ENCODE data around the gene NCOA7.

NCOA7 gene

DNA sequence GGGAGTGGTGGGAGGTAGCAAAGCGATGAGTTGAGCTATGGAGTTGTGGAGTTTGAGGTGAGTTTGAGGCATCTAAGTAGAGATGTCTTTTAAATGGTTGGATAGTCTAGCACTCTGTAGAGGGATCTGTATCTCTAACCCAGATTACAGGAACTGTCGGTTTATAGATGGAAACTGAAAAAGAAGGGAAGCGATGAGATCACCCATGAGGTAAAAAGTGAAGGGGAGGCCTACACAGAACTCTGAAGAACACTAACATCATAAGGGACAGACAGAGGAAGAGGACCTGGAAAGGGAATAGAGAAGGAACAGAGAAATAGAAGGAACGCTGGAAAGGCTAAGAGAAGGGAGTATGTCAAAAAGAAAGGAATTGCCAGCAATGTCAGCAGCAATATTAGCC lies 168.3 kb downstream of the NCOA7 start:
- in situ Hi-C loops (cut with MboI; ENCODE audit: low sequenced_read_pairs) = loop anchor here (5.0 kb wide), 1 partner anchor 167 kb away; the partner anchor contains the start of gene NCOA7

DNA sequence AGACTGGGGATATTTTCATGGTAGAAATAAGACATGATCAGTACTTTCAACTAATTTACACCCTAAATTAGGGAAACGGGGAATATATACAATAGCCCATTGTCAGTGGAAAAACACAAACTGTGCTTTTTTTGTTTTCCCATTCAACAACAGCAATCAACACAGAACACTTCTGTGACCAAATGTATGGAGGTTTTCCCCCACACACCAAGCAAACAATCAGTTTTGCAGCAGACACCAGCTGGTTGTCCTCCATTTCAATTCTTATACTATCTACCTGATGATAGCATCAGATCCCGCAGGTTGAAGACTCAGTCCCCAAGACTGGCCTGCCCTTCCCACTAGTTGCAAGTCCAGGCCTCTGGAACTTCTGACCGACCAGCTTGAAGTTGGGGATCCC lies 170.4 kb downstream of the NCOA7 start:
- in situ Hi-C loops (cut with MboI; ENCODE audit: low sequenced_read_pairs) = no loop called here

DNA sequence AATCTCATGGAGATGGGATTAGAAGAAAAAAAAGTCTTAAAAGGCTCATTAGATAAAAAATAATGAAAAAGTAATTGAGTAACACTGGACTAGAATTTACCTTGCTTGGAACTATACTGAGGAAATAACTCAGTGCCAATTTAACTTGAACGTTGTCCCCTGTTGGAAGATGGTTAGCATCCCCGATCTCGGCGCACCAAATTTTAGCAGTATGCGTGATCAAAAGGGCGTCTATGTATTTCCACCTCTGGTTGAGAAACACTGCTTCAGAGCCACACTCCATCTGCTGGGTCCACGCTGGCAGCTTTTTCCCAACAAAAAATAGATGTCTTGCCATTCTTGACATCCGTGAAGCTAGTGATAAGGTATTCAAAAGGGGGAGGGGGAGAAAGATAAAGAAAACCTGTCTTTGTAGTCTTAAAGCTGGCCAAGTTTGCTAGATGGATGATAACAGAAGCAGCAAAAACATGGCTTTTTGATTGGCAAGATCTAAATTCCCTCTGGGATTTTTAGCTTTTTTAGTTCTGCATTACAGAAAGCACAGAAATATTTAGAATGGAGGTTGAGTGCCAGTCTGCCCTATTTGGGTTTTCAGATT lies 172.2 kb downstream of the NCOA7 start:
- in situ Hi-C loops (cut with MboI; ENCODE audit: low sequenced_read_pairs) = no loop called here

DNA sequence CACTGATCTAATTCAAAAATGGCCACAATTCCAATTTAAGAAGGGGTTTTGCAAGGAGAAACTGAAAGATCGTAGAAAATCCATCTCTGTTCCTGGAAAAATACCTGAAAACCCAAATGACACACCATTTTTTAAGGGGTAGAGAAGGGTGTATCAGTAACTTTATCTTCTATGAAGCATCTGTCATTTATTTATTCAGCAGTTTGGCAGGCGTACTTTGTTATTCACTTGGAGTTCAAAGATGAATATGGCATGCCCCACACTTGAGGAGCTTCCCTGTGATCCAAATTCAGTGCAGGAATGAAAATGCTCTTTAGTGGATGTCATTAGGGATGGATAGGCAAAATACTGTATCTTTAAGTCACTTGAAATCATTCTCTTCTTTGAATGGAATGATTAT lies 173.1 kb downstream of the NCOA7 start:
- in situ Hi-C loops (cut with MboI; ENCODE audit: low sequenced_read_pairs) = no loop called here

DNA sequence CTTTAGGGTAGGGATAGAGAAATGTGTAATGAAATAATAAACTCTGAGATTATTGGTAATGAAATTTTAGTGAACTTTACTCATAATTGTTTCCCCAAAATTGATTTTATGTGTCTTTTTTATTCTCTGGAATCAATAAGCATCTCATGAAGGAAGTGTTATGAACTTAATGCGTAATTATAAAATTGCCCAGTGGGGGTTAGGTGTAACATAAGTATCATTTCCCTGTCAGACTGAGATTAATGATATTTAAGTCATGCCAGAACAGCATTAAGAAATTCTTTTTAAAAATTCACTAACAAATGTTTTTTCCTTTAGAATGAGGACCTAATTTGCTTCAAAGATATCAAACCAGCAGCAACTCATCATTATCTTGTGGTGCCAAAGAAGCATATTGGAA lies 175.8 kb downstream of the NCOA7 start:
- in situ Hi-C loops (cut with MboI; ENCODE audit: low sequenced_read_pairs) = no loop called here

DNA sequence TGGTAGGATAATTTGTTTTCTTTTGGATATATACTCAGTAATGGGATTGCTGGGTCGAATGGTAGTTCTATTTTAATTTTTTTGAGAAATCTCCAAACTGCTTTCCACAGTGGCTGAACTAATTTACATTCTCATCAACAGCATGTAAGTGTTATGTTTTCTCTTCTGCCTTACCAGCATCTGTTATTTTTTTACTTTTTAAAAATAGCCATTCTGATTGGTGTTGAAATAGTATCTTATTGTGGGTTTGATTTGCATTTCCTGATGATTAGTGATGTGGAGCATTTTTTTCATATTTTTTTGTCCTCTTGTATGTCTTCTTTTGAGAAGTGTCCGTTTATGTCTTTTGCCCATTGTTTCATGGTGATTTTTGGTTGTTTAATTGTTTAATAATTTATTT lies 177.7 kb downstream of the NCOA7 start:
- in situ Hi-C loops (cut with MboI; ENCODE audit: low sequenced_read_pairs) = no loop called here

DNA sequence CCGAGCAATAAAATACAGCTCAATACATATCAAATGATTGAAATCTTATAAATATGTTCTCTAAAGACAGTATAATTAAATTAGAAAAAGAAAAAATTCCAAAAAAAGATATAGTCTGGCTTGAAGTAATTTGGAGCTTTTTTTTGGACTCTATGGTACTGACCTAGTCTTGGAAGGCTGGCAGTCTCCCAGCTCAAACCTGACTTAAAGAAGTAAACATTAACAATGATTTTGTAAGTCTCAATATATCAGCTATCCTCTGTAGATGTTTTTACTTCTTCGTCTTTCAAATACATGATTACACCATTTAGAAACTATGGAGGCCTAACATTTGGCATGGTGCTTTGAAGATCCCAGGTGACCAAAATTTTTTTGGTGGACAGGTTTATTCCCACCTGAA lies 180.0 kb downstream of the NCOA7 start:
- in situ Hi-C loops (cut with MboI; ENCODE audit: low sequenced_read_pairs) = loop anchor here (10.0 kb wide), 1 partner anchor 656 kb away; no protein-coding TSS in a partner anchor

DNA sequence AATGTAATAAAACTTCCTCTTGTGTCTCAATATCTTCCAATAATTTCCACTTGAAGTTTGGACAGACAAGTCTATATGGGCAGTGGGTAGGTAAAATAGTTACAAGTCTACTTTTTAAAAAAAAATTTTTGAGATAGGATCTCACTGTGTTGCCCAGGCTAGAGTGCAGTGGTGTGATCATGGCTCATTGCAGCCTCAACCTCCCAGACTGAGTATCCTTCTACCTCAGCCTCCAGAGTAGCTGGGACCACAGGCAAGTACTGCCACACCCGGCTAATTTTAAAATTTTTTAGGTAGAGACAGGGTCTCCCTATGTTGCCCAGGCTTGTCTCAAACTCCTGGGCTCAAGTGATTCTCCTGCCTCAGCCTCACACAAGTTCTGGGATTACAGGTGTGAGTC lies 181.7 kb downstream of the NCOA7 start:
- in situ Hi-C loops (cut with MboI; ENCODE audit: low sequenced_read_pairs) = loop anchor here (10.0 kb wide), 1 partner anchor 658 kb away; no protein-coding TSS in a partner anchor

DNA sequence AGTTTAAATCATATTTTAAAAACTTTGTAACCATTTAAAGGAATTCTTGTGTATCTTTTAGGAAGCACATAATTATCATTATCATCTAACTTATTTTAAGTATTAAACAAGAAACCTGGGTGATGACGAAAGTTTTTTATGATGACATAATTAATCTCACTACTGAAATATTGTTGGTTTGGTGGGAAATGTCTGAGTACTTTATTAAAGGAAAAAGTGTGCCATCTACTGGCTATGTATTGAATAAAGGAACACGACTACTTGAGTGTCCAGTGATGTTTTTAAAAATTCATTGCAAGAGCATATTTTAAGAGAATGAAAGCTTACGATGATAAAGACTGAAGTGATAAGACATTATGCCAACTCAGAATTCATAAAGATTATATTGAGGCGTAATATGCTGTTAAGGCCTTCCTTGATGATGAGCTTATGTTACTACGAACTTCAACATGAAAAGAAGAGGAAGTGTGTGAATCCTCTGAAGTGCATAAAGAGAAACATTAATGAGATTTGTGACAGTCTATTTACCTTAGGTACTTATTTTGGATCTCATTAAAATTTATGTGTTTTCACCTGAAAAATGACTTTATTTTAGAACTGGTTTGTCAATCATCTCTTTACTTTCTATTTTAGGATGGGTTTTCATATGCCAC lies 183.6 kb downstream of the NCOA7 start:
- in situ Hi-C loops (cut with MboI; ENCODE audit: low sequenced_read_pairs) = loop anchor here (10.0 kb wide), 1 partner anchor 660 kb away; no protein-coding TSS in a partner anchor

DNA sequence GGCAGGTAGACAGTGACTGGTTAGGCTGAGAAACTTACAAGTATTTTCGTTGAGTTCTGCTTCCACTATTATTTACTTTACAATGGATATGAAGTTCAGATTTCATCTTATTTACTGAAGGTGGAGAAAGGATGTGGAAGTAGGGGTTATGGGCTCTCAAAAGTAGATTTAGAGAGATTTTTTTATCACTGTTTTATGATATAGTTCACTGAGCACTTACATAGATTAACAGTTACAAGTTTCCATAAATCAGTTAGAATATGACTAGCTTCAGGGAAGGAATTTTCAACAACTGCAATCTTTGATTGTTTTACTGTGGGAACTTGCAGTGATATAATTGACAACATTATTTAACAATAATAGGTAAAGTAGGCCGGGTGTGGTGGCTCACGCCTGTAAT lies 188.3 kb downstream of the NCOA7 start:
- in situ Hi-C loops (cut with MboI; ENCODE audit: low sequenced_read_pairs) = loop anchor here (10.0 kb wide), 1 partner anchor 664 kb away; no protein-coding TSS in a partner anchor

Measured in HL-60/S4 (cell line).